ENCODE measurements around the gene CCDC117.
"Not testable (repeated sequence)": the region's sequence is repeated elsewhere in the genome, so short reads cannot be mapped to it uniquely, and the experiment has no call there.

CCDC117 gene

DNA sequence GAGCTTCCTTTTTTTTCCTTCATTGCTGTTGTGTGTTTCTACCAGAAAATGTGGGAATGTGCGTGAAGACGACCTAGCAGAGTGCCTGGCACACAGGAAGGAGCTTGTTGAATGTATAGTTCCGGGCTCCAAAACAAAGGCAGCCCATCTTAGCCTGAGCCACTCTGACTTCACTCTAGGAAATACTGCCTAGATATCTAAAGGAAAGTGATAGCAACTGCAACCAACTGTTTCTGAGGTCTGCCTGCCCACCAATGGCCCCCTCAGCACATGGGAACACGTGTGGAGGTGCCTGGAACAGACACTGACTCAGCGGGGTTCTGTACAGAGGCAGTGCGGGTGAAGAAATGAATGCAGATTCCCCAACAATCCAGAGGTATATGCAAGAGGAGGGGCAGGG, 42.6 kb downstream of the CCDC117 start:
- H3K4me3 ChIP-seq: no peak overlapping the region
- peak overlapping the region; percentile 95 for H3K27ac ChIP-seq
- H3K9me3 ChIP-seq: no peaks in the 10 kb centered on the region
- no peaks in the 10 kb centered on the region for H4K20me1 ChIP-seq
- H3K27me3 ChIP-seq: no peaks in the 10 kb centered on the region
- peak overlapping the region; percentile 43; the same call in 1 of the 2 replicates for H3K9ac ChIP-seq
- no peaks in the 10 kb centered on the region for H3K36me3 ChIP-seq
- H3K4me1 ChIP-seq: peaks cover 98% of the 10 kb centered on the region
- no peak for TF ChIP-seq Cebpa-rat (IDR thresholded peaks at IDR 0.05)
- H3K4me2 ChIP-seq: peak overlapping the region; percentile 94

DNA sequence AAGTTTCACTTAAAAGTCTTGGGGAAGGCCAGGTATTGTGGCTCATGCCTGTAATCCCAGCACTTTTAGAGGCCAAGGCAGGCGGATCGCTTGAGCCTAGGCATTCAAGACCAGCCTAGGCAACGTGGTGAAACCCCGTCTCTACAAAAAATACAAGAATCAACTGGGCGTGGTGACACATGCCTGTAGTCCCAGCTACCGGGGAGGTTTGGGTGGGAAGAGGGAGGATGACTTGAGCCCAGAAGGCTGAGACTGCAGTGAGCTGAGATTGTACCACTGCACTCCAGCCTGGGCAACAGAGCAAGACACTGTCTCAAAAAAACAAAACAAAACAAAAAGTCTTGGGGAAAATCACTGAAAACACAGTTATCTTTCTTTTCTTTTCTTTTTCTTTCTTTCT, 43.2 kb downstream of the CCDC117 start:
- H3K27me3 ChIP-seq: no peaks in the 10 kb centered on the region
- H3K4me2 ChIP-seq: peak overlapping the region; percentile 94
- H4K20me1 ChIP-seq: no peaks in the 10 kb centered on the region
- no peaks in the 10 kb centered on the region for H3K9me3 ChIP-seq
- peaks cover 100% of the 10 kb centered on the region for H3K4me1 ChIP-seq
- peak overlapping the region; percentile 43; the same call in 1 of the 2 replicates for H3K9ac ChIP-seq
- no peak for TF ChIP-seq Cebpa-rat (IDR thresholded peaks at IDR 0.05)
- peak overlapping the region; percentile 95 for H3K27ac ChIP-seq
- H3K4me3 ChIP-seq: no peak overlapping the region
- no peaks in the 10 kb centered on the region for H3K36me3 ChIP-seq

DNA sequence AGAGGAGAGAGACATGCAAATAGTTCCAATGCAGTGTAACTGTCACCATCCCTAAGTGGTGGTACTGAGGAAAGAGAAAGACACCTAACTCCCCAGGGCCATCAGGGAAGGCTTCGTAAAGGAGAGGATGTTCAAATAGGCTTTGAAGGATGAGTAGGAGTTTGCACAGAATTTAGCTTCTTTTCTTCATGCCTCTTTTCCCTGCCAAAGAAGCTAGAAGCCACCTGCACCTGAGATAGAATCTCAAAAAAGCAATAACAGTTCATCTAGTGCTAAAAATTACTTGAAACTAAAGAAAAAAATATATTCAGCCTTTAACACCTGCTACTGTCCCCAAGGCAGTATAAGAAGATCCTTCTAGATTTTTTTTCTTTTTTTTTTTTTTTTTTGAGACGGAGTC, 44.6 kb downstream of the CCDC117 start:
- H3K4me1 ChIP-seq: peaks cover 100% of the 10 kb centered on the region
- H3K27me3 ChIP-seq: no peaks in the 10 kb centered on the region
- no peaks in the 10 kb centered on the region for H4K20me1 ChIP-seq
- H3K9ac ChIP-seq: no peak overlapping the region
- H3K4me3 ChIP-seq: no peak overlapping the region
- no peaks in the 10 kb centered on the region for H3K36me3 ChIP-seq
- H3K9me3 ChIP-seq: no peaks in the 10 kb centered on the region
- TF ChIP-seq Cebpa-rat (IDR thresholded peaks at IDR 0.05): no peak
- H3K4me2 ChIP-seq: peak overlapping the region; percentile 94
- H3K27ac ChIP-seq: 0 out of 2 replicates have a peak overlapping the region, but pooled peaks have one; percentile 77

DNA sequence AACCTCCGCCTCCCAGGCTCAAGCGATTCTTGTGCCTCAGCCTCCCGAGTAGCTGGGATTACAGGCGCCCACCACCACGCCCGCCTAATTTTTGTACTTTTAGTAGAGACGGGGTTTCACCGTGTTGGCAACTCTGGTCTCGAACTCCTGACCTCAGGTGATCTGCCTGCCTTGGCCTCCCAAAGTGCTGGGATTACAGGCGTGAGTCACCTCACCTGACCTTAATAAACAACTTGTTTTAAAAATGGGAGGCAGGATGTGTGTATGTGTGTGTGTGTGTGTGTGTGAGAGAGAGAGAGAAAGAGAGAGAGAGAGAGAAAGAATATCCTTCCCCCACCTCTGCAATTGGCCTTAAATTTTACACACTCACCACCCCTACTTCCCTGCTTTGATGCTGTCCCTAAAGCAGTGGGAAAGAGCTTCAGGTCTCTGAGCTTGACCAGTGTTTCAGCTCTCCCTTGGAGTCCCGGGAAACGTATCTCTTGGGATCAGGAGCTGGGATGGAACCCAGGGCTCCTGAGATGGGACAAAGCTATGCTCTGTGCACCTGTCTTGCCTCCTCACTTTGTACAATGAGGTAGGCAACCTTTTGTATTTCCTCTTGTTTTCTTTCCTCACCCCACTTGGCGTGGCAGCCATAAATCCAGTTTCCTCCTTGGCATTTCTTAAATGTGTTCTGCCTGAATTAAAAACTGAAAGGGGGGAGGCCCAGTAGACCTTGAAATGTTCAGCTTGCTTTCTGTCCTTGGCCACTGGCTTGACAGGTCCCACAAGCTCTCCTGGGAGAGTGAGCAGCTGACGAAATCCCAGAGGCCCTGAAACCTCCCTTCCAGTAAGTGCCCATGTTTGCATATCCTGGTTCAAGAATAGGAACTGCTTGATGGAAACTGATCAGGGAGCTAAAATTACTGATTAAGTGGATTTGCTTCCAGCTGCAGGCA, 45.7 kb downstream of the CCDC117 start:
- peak overlapping the region; percentile 62 for H3K9ac ChIP-seq
- H3K4me2 ChIP-seq: peak overlapping the region; percentile 94

DNA sequence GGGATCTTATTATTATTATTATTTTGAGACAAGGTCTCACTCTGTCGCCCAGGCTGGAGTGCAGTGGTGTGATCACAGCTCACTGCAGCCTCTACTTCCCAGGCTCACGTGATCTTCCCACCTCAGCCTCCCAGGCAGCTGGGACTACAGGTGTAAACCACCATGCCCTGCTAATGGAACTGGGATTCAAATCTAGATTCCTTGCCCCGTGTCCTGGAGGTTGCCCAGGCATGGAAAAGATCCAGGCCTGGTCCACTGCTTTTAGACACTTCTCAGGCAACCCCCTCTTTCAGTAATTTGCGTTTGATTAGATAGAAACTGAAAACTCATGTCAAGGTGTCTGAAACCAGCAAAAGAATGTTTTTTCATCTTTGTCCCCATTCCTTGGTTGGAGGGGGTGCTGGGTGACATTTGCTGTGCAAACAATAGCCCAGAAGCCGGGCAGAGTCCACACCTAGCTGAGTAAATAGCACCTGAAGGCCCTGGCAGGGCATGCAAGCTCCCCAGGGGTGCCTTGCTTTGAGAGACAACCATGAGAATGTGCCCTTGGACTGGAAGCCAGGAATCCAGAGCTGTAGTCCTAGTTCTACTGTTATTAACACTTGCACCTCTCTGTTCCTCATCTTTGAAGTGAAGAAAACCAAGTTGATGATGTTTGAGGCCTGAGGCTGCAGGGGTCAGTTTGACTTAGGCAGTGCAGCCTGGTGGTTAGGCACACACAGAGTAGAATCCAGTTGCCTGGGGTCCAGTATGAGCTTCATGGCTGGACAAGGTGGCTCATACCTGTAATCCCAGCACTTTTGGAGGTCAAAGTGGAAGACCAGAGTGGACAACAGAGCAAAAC, 47.0 kb downstream of the CCDC117 start:
- H3K27me3 ChIP-seq: no peaks in the 10 kb centered on the region
- peaks cover 95% of the 10 kb centered on the region for H3K4me1 ChIP-seq
- H3K36me3 ChIP-seq: no peaks in the 10 kb centered on the region
- H4K20me1 ChIP-seq: no peaks in the 10 kb centered on the region
- H3K9me3 ChIP-seq: no peaks in the 10 kb centered on the region
- H3K4me3 ChIP-seq: no peak overlapping the region
- H3K27ac ChIP-seq: peak overlapping the region; percentile 77
- peak overlapping the region; percentile 62; the same call in 1 of the 2 replicates for H3K9ac ChIP-seq
- H3K4me2 ChIP-seq: peak overlapping the region; percentile 94
- no peak for TF ChIP-seq Cebpa-rat (IDR thresholded peaks at IDR 0.05)

More for the DNA sequence above, 45.7 kb downstream of the CCDC117 start:
- no peaks in the 10 kb centered on the region for H4K20me1 ChIP-seq
- H3K9me3 ChIP-seq: no peaks in the 10 kb centered on the region
- peaks cover 100% of the 10 kb centered on the region for H3K4me1 ChIP-seq
- H3K4me3 ChIP-seq: peak overlapping the region; percentile 53
- H3K36me3 ChIP-seq: no peaks in the 10 kb centered on the region
- no peaks in the 10 kb centered on the region for H3K27me3 ChIP-seq
- TF ChIP-seq Cebpa-rat (IDR thresholded peaks at IDR 0.05): no peak
- peak overlapping the region; percentile 77 for H3K27ac ChIP-seq

DNA sequence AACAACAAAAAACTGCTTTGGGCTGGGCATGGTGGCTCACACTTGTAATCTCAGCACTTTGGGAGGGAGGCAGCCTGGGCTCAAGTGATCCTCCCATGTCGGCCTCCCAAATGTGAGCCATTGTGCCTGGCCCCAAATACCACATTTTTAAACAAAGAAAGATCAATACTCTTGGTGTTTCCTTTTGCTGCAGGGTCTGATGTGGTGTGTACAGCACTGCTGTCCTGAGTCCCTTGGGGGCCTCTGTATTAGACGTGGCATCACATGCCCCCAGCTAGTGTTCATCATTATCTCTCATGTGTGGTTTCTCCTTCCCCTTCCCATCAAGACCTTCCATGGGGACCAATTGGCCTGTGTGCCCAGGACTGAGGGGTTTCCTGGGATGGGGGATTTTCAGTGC, 48.4 kb downstream of the CCDC117 start:
- 0 out of 2 replicates have a peak, but pooled peaks cover 3% of the 10 kb centered on the region for H3K9me3 ChIP-seq
- no peak for TF ChIP-seq Cebpa-rat (IDR thresholded peaks at IDR 0.05)
- no peaks in the 10 kb centered on the region for H3K36me3 ChIP-seq
- H3K9ac ChIP-seq: no peak overlapping the region
- peak overlapping the region; percentile 94 for H3K4me2 ChIP-seq
- no peaks in the 10 kb centered on the region for H3K27me3 ChIP-seq
- peak overlapping the region; percentile 77 for H3K27ac ChIP-seq
- H4K20me1 ChIP-seq: no peaks in the 10 kb centered on the region
- H3K4me1 ChIP-seq: peaks cover 80% of the 10 kb centered on the region
- no peak overlapping the region for H3K4me3 ChIP-seq

DNA sequence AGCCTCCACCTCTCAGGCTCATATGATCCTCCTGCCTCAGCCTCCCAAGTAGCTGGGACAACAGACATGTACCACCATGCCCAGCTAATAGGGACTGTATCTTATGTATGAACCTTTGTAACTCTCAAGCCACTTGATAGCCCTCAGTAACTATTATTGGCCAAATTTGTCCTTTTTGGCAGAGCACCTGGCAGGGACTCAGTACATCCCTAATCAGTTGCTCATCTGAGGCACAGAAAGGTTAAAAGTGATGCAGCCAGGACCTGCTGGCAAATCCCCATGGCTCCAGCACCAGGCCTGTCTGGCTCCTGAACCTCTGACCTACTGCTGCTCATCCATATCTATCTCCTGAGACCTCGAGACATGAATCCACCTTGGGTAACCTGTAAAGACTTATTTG, 49.0 kb downstream of the CCDC117 start:
- Histone ChIP-seq H3K27ac (no peak overlapping the region), H3K36me3 (no peaks in the 10 kb centered on the region), H3K4me1 (peaks cover 75% of the 10 kb centered on the region), H3K9me3 (0 out of 2 replicates have a peak, but pooled peaks cover 3% of the 10 kb centered on the region), H3K4me3 (no peak overlapping the region), H3K4me2 (peak overlapping the region; percentile 94), H3K27me3 (no peaks in the 10 kb centered on the region), H4K20me1 (no peaks in the 10 kb centered on the region), H3K9ac (no peak overlapping the region)
- no peak for TF ChIP-seq Cebpa-rat (IDR thresholded peaks at IDR 0.05)

DNA sequence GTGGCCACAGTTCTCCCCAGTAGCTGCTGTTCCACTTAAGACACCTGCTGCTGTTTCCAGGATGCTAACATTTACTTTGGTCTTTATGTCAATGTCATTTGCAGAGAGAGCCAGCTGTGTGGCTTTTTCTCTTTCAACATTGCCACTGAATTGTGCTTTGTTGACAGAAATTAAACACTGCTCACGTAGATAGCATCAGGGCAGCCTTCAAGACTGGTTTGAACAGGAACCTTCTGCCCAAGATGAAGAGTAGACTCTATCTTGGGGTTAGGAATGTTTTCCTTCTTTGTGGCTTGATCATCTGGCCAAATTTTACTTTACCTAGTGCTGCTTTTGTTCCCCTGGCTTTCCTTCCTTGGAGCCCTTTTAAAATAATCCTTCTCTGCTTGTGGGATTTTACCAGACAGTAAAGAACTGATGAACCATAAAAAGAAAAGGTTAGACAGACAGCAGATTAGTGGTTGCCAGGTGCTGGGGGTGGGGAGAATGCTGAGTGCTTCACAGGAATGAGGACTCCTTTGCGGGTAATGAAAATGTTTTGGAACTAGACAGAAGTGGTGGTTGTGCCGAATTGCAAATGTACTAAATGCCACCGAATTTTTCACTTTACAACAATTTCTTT, 50.5 kb downstream of the CCDC117 start:
- H3K4me3 ChIP-seq: no peak overlapping the region
- no peak for TF ChIP-seq Cebpa-rat (IDR thresholded peaks at IDR 0.05)
- H3K36me3 ChIP-seq: no peaks in the 10 kb centered on the region
- H3K27me3 ChIP-seq: no peaks in the 10 kb centered on the region
- H3K4me2 ChIP-seq: peak overlapping the region; percentile 94
- H3K9me3 ChIP-seq: peaks cover 14% of the 10 kb centered on the region
- peaks cover 71% of the 10 kb centered on the region for H3K4me1 ChIP-seq
- peak overlapping the region; percentile 5; the same call in 1 of the 2 replicates for H3K27ac ChIP-seq
- H4K20me1 ChIP-seq: no peaks in the 10 kb centered on the region
- H3K9ac ChIP-seq: no peak overlapping the region

DNA sequence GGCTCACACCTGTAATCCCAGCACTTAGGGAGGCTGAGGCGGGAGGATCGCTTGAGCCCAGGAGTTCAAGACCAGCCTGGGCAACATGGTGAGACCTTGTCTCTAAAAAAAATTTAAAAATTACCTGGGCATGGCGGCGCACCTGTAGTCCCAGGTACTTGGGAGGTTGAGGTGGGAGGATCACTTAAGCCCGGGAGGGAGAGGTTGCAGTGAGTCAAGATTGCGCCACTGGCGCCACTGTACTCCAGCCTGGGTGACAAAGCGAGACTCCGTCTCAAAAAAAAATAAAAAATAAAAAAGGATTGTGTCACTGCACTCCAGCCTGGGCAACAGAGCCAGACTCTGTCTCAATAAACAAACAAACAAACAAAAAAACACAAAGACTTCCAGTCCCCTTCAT, 52.0 kb downstream of the CCDC117 start:
- H3K9ac ChIP-seq, H3K4me2 ChIP-seq, H3K27me3 ChIP-seq, H3K27ac ChIP-seq, H3K4me3 ChIP-seq, H4K20me1 ChIP-seq, H3K36me3 ChIP-seq: not testable (repeated sequence)
- Histone ChIP-seq H3K9me3 (peaks cover 14% of the 10 kb centered on the region), H3K4me1 (peaks cover 69% of the 10 kb centered on the region)

DNA sequence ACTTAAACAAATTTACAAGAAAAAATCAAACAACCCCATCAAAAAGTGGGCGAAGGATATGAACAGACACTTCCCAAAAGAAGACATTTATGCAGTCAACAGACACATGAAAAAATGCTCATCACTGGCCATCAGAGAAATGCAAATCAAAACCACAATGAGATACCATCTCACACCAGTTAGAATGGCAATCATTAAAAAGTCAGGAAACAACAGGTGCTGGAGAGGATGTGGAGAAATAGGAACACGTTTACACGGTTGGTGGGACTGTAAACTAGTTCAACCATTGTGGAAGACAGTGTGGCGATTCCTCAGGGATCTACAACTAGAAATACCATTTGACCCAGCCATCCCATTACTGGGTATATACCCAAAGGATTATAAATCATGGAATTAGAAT, 53.9 kb downstream of the CCDC117 start:
- Histone ChIP-seq H3K9me3 (peaks cover 14% of the 10 kb centered on the region), H3K4me1 (peaks cover 50% of the 10 kb centered on the region)
- H4K20me1 ChIP-seq, H3K27ac ChIP-seq, H3K27me3 ChIP-seq, H3K9ac ChIP-seq, H3K4me2 ChIP-seq, H3K36me3 ChIP-seq, H3K4me3 ChIP-seq: not testable (repeated sequence)

Data from BLaER1 (cell line).